IPS-18a (cell line): ENCODE results near the gene PRKAR1B.
"Not testable (repeated sequence)": the region's sequence is repeated elsewhere in the genome, so short reads cannot be mapped to it uniquely, and the experiment has no call there.

Experiments used
- H3K27ac ChIP-seq: one replicate; pipeline ENCODE4 v1.5.1; 2013; ENCODE audit warnings: low read length
- H3K27me3 ChIP-seq: one replicate; pipeline ENCODE4 v1.6.1; 2013; ENCODE audit warnings: mild to moderate bottlenecking, low read length; ENCODE audit not compliant: control insufficient read depth, insufficient read depth
- H3K36me3 ChIP-seq: one replicate; pipeline ENCODE4 v1.6.1; 2013; ENCODE audit warnings: low read depth, low read length; ENCODE audit not compliant: control insufficient read depth
- H3K4me1 ChIP-seq: one replicate; pipeline ENCODE4 v1.6.1; 2013; ENCODE audit warnings: low read depth, low read length; ENCODE audit not compliant: control insufficient read depth
- H3K4me3 ChIP-seq: one replicate; pipeline ENCODE4 v1.5.1; 2013; ENCODE audit warnings: low read length
- H3K9ac ChIP-seq: one replicate; pipeline ENCODE4 v1.6.1; 2013; ENCODE audit warnings: mild to moderate bottlenecking, low read length, moderate library complexity
- H3K9me3 ChIP-seq: one replicate; pipeline ENCODE4 v1.6.1; 2013; ENCODE audit warnings: low read depth, low read length; ENCODE audit not compliant: control insufficient read depth

Gene PRKAR1B

DNA sequence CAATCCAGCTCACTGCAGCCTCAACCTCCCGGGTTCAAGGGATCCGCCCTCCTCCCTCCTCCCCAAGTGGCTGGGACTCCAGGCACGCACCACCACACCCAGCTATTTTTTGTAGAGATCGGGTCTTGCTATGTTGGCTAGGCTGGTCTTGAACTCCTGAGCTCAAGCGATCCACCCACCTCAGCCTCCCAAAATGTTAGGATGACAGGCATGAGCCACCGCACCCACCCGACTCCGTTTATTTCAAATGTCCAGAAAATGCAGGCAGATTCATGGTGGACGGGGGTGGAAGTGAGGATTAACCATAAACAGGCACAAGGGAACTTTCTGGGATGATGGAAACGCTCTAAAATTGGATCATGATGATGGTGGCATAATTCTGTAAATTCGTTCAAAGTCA is 85.1 kb downstream of the PRKAR1B start:
- H3K9me3 ChIP-seq: no peaks in the 10 kb centered on the region
- H3K27ac ChIP-seq: no peak overlapping the region
- H3K4me1 ChIP-seq: no peaks in the 10 kb centered on the region
- no peak overlapping the region for H3K4me3 ChIP-seq
- no peaks in the 10 kb centered on the region for H3K36me3 ChIP-seq
- no peak overlapping the region for H3K9ac ChIP-seq
- H3K27me3 ChIP-seq: no peaks in the 10 kb centered on the region

DNA sequence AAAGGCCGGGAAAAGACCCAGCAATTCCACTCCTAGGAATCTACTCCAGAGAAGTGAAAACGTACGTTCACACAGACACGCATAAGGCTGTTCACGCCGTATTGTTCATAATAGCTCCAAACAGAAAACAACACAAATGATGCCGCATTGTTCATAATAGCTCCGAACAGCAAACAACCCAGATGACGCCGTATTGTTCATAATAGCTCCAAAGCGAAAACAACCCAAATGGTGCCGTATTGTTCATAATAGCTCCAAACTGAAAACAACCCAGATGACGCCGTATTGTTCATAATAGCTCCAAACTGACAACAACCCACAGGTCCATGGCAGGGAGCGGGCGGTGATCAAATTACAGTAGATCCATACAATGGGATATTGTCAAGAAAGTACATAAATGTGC is 85.8 kb downstream of the PRKAR1B start:
- H3K4me1 ChIP-seq: no peaks in the 10 kb centered on the region
- no peak overlapping the region for H3K9ac ChIP-seq
- no peak overlapping the region for H3K4me3 ChIP-seq
- no peaks in the 10 kb centered on the region for H3K36me3 ChIP-seq
- no peaks in the 10 kb centered on the region for H3K27me3 ChIP-seq
- H3K9me3 ChIP-seq: no peaks in the 10 kb centered on the region
- no peak overlapping the region for H3K27ac ChIP-seq

DNA sequence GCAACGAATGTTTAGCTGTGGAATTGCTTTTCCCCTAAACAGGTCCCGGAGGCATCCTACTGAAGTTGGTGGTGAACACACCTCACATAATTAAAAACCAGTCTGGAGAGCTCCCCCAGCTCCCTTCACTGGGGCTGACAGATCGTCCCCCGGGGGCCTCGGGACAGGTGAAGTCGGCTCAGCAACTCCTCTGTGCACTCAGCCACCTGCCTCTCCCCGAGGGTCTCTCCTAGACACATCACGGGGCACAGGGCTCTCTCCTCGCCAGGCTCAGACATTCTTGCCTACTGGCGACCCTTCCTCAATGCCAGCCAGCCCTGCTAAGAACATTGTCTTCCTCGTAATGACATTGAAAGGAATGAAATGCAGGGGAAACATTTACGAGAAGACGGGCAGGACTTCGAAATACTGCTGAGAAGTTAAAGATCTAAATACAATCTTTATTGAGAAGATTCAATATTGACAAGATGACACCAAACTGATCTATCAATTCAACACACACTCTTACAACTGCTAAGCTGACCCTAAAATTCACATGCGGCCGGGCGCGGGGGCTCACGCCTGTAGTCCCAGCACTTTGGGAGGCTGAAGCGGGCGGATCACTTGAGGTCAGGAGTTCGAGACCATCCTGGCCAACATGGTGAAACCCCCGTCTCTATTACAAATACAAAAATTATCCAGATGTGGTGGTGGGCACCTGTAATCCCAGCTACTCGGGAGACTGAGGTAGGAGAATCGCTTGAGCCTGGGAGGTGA is 88.6 kb downstream of the PRKAR1B start:
- H3K27me3 ChIP-seq: no peaks in the 10 kb centered on the region
- no peaks in the 10 kb centered on the region for H3K9me3 ChIP-seq
- H3K36me3 ChIP-seq: no peaks in the 10 kb centered on the region
- no peaks in the 10 kb centered on the region for H3K4me1 ChIP-seq
- no peak overlapping the region for H3K9ac ChIP-seq
- no peak overlapping the region for H3K27ac ChIP-seq
- no peak overlapping the region for H3K4me3 ChIP-seq

DNA sequence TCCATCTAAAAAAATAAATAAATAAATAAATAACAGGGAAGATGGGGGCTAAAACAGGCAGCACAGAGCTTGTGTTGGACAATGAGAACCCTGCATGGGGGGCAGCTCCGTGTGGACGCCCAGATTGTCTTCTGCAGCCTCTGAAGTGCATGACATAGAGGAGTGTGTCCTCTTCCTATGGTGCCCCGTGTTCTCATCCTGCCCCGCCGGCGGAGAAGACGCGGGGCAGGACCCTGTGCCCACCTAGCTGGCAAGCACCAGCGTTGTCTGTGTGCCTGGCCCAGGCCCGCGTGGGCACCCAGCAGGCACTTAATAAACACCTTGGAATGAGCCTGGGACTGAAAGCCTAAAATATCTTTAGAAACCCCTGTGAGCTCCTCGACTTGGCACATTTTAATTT is 89.3 kb downstream of the PRKAR1B start:
- H3K27me3 ChIP-seq: no peaks in the 10 kb centered on the region
- no peaks in the 10 kb centered on the region for H3K4me1 ChIP-seq
- no peaks in the 10 kb centered on the region for H3K36me3 ChIP-seq
- no peak overlapping the region for H3K9ac ChIP-seq
- no peak overlapping the region for H3K4me3 ChIP-seq
- no peaks in the 10 kb centered on the region for H3K9me3 ChIP-seq
- H3K27ac ChIP-seq: no peak overlapping the region

DNA sequence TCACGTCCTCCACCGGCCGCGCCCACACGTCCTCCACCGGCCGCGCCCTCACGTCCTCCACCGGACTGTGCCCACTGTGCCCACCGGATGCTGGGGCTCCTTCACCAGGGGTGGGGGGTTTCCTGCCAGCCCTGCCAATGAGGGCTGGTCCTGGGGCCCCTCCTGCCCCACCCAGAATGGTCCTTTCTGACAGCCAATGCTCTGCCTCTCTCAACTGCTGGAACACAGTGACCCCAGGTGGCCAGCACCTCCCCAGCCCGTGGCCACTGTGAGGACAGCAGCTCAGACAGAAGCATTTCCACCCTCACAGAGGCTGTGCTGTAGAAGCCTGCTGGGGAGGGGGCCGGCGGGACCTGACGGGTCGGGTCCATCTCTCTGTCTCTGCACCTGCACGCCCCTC is 90.7 kb downstream of the PRKAR1B start:
- Histone ChIP-seq H3K9me3 (no peaks in the 10 kb centered on the region), H3K9ac (no peak overlapping the region), H3K27me3 (no peaks in the 10 kb centered on the region), H3K4me3 (no peak overlapping the region), H3K4me1 (no peaks in the 10 kb centered on the region), H3K36me3 (no peaks in the 10 kb centered on the region), H3K27ac (no peak overlapping the region)

DNA sequence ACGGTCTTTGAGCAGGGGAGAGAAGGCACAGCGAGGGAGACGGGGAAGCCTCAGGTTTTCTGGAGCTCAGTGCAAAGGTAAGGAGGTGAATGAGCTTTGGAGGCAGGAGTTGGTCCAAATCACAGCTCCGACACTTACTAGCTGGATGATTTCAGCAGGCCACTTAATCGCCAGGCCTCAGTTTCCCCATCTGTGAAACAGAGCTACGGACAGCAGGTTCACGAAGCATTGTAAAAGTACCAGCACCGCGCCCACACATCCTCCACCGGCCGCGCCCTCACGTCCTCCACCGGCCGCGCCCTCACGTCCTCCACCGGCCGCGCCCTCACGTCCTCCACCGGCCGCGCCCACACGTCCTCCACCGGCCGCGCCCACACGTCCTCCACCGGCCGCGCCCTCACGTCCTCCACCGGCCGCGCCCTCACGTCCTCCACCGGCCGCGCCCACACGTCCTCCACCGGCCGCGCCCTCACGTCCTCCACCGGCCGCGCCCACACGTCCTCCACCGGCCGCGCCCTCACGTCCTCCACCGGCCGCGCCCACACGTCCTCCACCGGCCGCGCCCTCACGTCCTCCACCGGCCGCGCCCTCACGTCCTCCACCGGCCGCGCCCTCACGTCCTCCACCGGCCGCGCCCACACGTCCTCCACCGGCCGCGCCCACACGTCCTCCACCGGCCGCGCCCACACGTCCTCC is 91.2 kb downstream of the PRKAR1B start:
- H3K4me3 ChIP-seq: not testable (repeated sequence)

DNA sequence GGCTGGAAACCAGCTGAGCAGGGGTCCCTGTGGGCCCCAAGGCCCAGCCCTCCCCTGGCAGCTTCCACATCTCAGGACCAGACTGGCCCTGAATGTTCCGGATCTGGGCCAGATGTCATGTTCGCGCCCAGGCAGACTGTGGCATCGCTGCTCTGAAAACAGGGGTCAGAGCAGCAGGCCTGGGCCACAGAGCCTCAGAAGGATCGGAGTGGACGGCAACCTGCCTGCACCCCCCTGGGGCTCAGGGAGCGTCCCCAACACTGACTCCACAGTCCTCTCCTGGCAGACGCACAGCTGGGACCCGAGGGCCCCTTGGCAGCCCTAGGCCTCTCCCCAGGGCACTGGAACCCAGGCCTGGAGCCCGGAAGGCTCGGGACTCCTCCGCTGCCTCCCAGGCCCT is 91.9 kb downstream of the PRKAR1B start:
- Histone ChIP-seq H3K36me3 (no peaks in the 10 kb centered on the region), H3K9me3 (no peaks in the 10 kb centered on the region), H3K4me1 (no peaks in the 10 kb centered on the region), H3K4me3 (no peak overlapping the region), H3K27ac (no peak overlapping the region), H3K9ac (no peak overlapping the region), H3K27me3 (no peaks in the 10 kb centered on the region)

More for the DNA sequence above, 91.2 kb downstream of the PRKAR1B start:
- not testable (repeated sequence) for H3K4me1 ChIP-seq, H3K9ac ChIP-seq, H3K36me3 ChIP-seq, H3K27me3 ChIP-seq, H3K27ac ChIP-seq, H3K9me3 ChIP-seq

DNA sequence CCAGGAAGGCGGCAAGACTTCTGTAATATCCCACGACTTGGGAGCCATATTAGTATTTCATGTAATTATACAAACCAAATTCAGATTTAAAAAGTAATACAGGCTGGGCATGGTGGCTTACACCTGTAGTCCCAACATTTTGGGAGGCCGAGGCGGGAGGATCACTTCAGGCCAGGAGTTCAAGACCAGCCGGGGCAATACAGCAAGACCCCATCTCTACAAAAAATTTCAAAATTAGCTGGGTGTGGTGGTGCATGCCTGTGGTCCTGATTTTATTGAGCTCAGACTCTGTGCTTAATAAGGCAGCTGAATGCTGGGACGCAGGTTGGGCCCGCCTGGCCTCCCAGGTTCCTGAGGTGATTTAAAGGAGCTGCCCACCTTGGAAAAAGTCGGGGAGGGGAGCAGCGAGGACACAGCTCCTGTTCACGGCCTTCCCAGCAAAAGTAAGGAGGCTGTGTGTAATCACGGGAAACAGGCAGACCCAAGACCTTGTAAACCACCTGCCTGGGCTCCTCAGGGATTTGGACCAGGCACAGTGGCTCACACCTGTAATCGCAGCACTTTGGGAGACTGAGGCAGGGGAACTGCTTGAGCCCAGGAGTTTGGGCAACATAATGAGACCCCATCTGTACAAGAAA is 93.6 kb downstream of the PRKAR1B start:
- H3K9ac ChIP-seq: no peak overlapping the region
- no peaks in the 10 kb centered on the region for H3K27me3 ChIP-seq
- no peaks in the 10 kb centered on the region for H3K4me1 ChIP-seq
- H3K27ac ChIP-seq: no peak overlapping the region
- H3K4me3 ChIP-seq: no peak overlapping the region
- H3K9me3 ChIP-seq: no peaks in the 10 kb centered on the region
- H3K36me3 ChIP-seq: no peaks in the 10 kb centered on the region

DNA sequence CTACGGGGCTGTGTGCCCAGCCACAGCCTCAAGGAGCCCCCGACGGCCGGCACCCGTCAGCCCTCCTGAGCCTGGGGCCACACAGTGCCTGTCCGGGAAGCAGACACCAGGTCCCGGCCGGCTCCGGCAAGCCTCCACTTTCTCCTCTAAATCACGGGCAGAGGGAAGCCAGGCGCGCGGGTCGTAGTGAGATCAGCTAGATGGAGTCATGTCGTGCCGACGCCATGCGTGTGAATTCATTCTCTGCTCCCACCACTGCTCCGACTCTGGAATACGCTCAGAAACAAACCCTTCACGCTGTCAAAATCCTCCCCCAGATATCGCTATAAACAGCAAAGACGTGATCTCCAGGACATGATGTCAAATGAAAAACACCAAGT is 94.3 kb downstream of the PRKAR1B start:
- no peaks in the 10 kb centered on the region for H3K36me3 ChIP-seq
- no peaks in the 10 kb centered on the region for H3K9me3 ChIP-seq
- no peaks in the 10 kb centered on the region for H3K4me1 ChIP-seq
- no peak overlapping the region for H3K9ac ChIP-seq
- H3K27me3 ChIP-seq: no peaks in the 10 kb centered on the region
- H3K27ac ChIP-seq: no peak overlapping the region
- no peak overlapping the region for H3K4me3 ChIP-seq

DNA sequence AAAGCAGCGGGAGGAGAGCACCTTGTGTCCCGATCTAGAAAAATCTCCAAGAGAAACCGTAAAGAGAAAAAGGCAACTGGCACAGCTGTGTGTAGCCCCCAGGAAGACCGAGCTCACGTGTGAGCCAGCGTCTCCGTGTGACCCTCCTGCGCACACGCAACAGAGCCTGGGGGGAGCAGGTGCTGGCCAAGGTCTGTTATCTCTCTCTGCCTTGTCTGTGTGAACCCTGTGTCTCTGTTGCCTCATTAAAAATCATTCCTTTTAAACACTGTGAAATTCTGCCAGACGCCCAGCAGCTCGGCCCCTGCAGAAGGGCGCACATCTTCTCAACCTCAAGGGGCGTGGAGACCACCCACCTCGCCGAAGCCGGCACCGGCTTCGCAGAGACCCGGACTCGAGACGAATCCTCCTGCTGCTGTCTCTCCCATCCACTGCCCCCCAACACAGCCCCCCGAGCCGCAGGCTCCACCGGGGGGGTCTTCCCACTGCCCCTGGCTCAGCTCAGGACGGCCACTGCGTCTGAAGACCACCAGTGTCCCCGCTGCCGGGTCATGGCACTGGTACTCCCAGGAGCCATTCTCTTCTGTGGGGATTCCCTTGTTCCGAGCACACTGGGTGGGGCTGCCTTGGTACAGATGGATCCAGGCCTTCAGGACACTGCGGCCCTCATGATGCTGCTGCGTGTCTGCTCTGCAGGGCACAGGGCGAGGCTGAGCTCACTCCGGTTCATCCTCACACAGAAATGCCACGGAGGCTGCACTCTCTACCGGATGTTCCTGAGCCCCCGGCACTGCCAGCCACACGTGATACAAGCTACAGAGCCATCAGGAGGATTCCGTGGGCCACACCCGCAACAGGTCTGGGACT is 94.9 kb downstream of the PRKAR1B start:
- H3K9me3 ChIP-seq: no peaks in the 10 kb centered on the region
- no peak overlapping the region for H3K4me3 ChIP-seq
- H3K4me1 ChIP-seq: no peaks in the 10 kb centered on the region
- H3K27ac ChIP-seq: no peak overlapping the region
- H3K27me3 ChIP-seq: no peaks in the 10 kb centered on the region
- no peaks in the 10 kb centered on the region for H3K36me3 ChIP-seq
- H3K9ac ChIP-seq: no peak overlapping the region

DNA sequence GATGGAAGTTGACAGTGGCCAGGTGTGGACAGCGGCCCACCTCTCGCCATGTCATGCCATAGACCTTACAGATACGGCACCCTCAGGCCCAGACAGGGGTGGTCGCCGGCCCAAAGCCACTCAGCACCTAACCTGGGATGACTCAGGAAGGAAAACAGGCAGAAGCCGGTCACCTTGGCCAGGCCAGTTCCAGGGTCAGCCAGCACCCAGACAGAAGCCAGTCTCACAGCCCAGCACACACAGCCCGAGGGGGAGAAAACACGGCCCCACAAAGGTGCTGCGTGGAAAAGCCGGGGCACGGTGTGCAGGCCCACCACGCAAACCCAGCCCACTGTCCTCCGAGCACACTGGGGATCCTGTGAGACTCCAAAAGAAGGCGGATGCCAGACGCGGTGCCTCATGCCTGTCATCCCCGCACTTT is 95.8 kb downstream of the PRKAR1B start:
- Histone ChIP-seq H3K9me3 (no peaks in the 10 kb centered on the region), H3K27me3 (no peaks in the 10 kb centered on the region), H3K4me1 (no peaks in the 10 kb centered on the region), H3K36me3 (no peaks in the 10 kb centered on the region), H3K9ac (no peak overlapping the region), H3K4me3 (no peak overlapping the region), H3K27ac (no peak overlapping the region)
